GM21381 (cell line): ENCODE results near the gene ANKRD10.
"Not testable (repeated sequence)": the region's sequence is repeated elsewhere in the genome, so short reads cannot be mapped to it uniquely, and the experiment has no call there.

Experiments used
- ATAC-seq: cut with Tn5 transposase; IDR thresholded peaks from one replicate; pipeline ENCODE4 v1.9.1; 2021; ENCODE audit warnings: mild to moderate bottlenecking, moderate library complexity; ENCODE audit not compliant: unreplicated experiment

The ANKRD10 gene

GRCh38 chr13:110869805-110870706 lies 44.8 kb downstream of the ANKRD10 start:
- no peak for ATAC-seq

DNA sequence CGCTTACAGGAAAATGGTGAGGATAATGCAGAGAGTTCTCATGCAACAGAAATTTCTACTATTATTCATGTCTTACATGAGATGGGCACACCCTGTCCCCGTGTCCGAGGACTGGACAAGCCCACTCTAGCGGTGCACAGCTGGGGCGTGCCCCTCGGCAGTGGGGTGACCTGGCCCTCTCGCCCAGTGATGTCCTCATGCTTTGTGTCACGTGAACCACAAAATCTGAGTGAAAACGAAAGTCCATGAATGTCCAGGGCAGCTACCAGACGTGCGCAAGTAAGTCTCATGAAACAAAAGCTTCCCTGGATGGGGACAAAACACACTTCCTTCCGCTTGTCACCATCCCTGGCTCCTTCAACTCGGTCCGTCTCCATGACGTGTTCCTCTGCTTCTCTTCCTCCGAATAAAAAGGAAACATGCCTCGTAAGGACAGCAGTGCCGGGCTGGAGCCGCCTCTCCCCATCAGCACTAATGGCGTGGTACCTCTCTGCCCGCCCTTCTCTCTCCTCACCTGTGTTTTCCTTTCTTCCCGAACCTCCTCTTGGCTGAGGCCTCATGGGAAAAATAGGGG lies 45.6 kb downstream of the ANKRD10 start:
- no peak for ATAC-seq

GRCh38 chr13:110868720-110869119 lies 46.1 kb downstream of the ANKRD10 start:
- no peak for ATAC-seq

DNA sequence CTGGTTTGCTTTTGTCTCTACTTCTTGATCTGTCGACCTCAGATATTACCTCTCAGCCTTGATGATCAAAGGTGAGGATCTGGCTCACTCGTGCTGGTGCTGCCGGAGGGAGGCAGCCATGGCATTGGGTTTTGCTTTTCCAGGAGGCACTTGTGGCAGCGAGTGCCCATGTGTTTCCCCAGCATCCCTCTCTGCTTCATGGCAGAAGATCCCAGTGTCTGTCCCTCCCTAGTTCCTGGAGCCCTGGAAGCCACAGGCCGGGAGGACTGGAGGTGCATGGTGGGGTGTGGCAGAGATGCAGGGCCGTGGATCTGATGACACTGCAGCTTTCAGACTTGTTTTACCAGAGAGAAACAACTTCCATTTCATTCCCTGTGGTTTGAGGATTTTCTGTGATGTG lies 47.5 kb downstream of the ANKRD10 start:
- no peak for ATAC-seq

DNA sequence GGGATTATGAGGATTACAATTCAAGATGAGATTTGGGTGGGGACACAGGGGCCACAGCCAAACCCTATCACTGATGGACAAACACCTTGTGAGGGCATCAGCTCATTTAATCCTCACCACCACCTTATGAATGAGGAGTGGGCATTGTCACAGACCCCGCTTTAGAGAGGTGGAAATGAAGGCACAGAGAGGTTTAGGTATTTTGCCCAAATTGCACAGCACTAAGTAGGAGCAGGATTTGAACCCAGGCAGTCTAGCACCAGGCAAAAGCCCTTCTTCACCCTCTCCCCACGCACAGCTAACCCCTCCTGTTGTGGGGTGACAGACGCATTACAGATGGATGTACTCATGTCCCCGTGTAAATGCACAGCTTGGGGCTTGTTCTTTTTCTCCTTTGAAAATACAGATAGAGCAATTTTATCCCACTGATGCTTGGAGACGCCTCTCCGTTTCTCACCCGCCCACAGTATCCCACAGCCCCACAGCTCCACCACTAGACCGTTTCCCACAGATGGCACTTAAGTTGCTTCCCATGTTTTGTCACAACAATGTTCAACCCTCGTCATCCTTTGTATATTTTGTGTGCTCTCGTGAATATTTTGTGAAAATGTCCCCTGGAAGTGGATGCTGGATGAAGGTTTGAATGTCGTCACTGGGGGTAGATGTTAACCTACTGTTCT lies 48.2 kb downstream of the ANKRD10 start:
- ATAC-seq: no peak

DNA sequence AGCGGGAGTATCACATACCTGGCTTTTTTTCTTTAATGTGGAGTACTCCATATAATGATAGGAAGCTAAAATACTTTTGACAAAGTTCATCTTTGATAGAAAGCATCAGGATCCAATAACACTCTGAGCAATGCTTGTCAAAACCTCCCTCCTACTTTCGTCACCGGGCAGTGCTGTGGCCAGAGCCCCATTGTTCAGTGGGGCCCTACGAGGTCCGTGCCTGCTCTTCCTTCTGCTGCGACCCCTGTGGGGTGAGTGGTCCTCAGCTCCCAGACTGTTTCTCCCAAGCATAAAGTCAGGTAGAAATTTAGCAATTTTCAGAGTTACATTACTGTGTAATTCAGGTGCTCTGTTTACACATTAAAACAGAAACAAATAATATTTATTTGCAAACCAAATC lies 51.2 kb downstream of the ANKRD10 start:
- ATAC-seq: no peak

- no peak for ATAC-seq
These were observed 53.9 kb downstream of the ANKRD10 start for GRCh38 chr13:110860983-110861382.

GRCh38 chr13:110856942-110857835 lies 57.7 kb downstream of the ANKRD10 start:
- ATAC-seq: peak; percentile 68

DNA sequence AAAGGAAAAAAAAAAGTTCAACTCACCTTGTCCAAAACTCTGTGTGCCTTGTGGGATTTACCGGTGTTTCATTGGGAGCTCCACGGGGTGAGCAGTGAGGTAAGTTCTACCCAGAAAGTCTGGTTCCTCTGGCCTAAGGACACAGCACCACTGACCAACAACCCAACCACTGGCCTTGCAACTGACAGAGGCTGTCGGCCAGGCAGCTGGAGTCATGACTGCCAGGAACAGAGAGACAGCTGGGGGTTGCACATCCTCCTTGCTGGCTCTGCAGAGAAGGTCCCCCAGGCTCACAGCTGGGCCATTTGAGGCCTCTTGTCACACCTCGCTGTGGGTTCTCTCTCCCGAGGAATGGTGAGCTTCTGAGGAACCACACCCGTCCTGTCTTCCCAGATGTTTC lies 59.5 kb downstream of the ANKRD10 start:
- no peak for ATAC-seq

DNA sequence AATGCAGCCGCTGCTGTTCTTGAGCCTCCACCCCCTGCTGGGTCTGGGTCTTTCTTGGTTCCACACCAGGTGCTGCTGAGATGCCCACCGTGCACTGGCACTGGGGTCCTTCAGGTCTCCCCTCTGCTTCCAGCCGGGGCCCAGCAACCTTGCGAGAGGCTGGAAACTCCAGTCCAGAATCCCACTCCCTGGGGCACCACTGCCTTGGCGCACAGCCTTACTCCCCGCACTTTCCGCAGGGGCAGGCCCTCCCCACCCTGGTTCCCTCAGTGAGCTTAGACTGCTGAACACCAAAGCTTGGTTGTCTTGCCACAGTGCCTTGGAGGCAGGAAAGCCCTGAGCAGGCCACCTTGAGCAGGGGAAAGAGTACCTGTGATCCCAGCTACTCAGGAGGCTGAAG lies 60.0 kb downstream of the ANKRD10 start:
- no peak for ATAC-seq

- no peak for ATAC-seq
These were observed 61.6 kb downstream of the ANKRD10 start for GRCh38 chr13:110853235-110853721.

- ATAC-seq: no peak
These were observed 64.0 kb downstream of the ANKRD10 start for GRCh38 chr13:110850840-110851239.

DNA sequence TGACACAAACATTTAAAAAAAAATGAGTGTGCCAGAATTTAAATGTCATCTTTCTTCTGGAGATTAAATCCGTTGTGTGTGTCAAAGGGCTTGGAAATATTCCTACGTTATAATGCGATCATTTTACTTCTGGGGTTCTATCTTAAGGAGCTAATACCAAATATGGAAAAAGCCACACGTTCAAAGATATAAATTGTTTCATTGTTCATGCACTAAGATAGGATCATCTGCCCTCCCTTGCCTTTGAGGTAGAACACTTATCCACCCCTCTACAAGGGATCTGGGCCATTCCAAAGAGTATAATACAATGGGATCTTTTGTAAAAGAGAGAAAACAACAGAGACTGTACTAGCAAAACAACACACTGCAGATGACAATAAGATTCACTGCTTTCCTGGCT lies 64.9 kb downstream of the ANKRD10 start:
- ATAC-seq: no peak

DNA sequence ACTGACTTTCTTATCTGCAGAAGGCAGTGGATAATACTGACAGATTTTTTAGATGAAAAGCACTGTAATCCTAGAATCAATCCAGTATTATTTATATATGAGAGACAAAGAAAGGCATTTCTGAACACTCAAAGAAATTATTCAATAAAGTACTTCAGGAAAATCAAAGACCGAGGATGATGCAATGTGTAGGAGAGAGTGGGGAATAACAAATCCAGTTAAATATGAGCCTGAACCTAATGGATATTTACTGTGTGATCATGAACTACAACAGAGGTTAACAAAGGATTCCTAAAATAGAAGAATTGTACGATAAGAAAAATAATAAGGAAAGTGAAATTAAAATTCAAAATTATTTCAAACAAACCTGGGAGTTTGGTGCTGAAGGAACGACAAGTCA lies 69.3 kb downstream of the ANKRD10 start:
- ATAC-seq: no peak

DNA sequence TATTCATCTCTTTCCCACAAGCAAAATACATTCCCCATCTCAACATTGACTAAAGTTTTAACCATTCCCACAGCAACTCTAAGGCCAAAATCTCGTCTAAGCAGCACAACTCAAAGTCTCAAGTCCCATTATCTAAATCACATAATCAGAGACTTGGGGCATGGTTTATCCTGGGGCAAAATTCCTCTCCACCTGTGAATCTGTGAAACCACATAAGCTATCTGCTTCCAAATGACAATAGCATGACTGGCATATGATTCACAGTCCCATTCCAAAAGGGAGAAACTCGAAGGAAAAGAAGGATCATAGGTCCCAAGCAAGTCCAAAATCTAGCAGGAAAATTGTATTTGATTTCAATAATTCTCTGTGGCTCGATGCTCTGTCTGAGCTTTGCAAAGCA lies 73.0 kb downstream of the ANKRD10 start:
- no peak for ATAC-seq

- no peak for ATAC-seq
These were observed 73.5 kb downstream of the ANKRD10 start for GRCh38 chr13:110841406-110841805.

DNA sequence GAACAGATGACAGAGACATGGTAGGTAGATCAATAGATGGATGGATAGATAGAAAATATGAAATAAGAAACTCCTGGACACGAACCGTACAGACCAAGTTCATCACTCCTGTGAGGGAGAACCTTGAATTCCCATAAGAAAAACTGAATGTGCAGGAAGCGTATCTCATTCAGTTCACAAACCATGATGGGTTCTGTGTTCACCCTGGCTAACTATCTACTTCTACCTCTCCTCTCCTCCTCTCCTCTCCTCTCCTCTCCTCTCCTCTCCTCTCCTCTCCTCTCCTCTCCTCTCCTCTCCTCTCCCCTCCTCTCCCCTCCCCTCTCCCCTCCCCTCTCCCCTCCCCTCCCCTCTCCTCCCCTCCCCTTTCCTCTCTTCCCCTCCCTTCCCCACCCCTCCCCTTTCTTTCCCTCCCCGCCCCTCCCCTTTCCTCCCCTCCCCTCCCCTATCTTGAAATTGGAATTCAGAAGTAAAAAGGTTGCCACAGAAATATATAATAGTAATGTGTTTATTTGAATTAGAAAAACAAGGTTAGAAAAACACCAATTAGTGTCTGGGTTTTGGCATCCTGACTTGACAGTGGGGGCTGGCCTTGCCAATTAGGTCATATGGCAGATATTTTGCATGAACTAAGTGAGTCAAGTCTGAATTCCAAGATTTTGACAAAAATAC lies 75.9 kb downstream of the ANKRD10 start:
- ATAC-seq: no peak

DNA sequence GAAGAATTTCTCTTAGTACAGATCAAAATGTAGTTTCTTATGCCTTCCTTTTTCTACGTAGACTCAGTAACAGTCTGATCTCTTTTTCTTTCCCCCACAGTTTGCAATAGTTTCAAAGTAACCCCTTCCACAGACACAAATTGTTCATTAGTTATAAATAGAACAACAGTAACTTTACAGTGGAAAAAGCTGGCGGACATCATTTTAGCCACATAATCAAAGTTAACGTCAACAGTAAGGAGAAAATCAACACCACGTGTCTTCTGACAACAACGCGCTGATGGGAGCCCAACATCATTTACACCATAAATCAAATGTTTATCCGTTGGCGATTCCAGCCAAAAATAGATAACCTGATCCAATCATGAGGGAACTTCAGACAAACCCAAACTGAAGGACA lies 76.8 kb downstream of the ANKRD10 start:
- no peak for ATAC-seq

DNA sequence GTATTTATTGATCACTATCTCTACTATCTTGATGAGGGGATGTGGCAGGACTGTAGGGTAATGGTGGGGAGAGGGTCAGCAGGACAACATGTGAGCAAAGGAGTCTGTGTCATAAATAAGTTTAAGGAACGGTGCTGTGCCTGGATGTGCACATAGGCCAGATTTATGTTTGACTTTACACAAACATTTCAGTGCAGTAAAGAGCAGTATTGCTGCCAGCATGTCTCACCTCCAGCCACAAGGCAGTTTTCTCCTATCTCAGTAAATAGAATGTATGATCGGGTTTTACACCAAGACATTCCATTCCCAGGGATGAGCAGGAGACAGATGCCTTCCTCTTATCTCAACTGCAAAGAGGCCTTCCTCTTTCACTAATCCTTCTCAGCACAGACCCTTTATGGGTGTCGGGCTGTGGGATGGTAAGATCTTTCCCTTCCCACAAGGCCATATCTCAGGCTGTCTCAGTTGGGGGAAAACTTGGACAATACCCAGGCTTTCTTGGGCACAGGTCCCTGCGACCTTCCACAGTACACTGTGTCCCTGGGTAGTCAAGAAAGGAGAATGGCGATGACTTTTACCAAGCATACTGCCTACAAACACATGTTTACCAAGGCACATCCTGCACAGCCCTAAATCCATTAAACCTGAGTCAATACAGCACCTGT lies 77.3 kb downstream of the ANKRD10 start:
- ATAC-seq: not testable (repeated sequence)

- ATAC-seq: no peak
These were observed 78.3 kb downstream of the ANKRD10 start for GRCh38 chr13:110836605-110836903.
